ENCODE data around the gene MAPKAPK3. TPM values are rescaled to one million over a fixed set of nuclear protein-coding genes. Genes with fewer than 3 reads are reported as not detected.

MAPKAPK3 gene
- total RNA-seq, 1 donor from 2014 or later: 10.7 TPM

DNA sequence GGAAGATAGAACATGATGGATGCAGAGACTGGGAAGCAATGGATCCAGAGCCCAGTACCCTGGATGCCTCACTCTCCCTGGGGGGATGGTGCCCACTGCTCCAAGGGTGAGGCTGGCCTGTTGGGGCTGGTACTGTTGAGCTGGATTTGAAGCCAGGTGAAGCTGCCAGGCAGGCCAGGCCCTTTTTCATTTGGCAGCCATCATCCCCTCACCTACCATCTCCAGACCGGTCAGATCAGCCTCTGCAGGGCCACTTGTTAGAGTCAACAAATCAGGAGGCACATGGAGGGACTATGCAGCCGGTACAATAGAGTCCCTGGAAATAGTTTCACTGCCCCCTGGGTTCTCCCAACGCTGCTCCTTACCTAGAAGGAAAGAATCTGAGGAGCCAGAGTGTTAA, 5.9 kb downstream of the MAPKAPK3 start:
- TF ChIP-seq, protein P1, sequence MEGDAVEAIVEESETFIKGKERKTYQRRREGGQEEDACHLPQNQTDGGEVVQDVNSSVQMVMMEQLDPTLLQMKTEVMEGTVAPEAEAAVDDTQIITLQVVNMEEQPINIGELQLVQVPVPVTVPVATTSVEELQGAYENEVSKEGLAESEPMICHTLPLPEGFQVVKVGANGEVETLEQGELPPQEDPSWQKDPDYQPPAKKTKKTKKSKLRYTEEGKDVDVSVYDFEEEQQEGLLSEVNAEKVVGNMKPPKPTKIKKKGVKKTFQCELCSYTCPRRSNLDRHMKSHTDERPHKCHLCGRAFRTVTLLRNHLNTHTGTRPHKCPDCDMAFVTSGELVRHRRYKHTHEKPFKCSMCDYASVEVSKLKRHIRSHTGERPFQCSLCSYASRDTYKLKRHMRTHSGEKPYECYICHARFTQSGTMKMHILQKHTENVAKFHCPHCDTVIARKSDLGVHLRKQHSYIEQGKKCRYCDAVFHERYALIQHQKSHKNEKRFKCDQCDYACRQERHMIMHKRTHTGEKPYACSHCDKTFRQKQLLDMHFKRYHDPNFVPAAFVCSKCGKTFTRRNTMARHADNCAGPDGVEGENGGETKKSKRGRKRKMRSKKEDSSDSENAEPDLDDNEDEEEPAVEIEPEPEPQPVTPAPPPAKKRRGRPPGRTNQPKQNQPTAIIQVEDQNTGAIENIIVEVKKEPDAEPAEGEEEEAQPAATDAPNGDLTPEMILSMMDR (IDR thresholded peaks at IDR 0.05; ENCODE audit: partially characterized antibody, unreplicated experiment): no peak
- Mint-ChIP-seq H3K9me3 (ENCODE audit: unreplicated experiment) (peaks cover 2% of the 10 kb centered on the region), H3K36me3 (ENCODE audit: unreplicated experiment) (no peaks in the 10 kb centered on the region), H3K4me3 (ENCODE audit: unreplicated experiment) (no peak overlapping the region), H3K27ac (ENCODE audit: unreplicated experiment) (no peak overlapping the region), H3K27me3 (ENCODE audit: unreplicated experiment) (peaks cover 2% of the 10 kb centered on the region), H3K4me1 (ENCODE audit: low read depth, unreplicated experiment) (peaks cover 7% of the 10 kb centered on the region)
- no peak for DNase-seq

DNA sequence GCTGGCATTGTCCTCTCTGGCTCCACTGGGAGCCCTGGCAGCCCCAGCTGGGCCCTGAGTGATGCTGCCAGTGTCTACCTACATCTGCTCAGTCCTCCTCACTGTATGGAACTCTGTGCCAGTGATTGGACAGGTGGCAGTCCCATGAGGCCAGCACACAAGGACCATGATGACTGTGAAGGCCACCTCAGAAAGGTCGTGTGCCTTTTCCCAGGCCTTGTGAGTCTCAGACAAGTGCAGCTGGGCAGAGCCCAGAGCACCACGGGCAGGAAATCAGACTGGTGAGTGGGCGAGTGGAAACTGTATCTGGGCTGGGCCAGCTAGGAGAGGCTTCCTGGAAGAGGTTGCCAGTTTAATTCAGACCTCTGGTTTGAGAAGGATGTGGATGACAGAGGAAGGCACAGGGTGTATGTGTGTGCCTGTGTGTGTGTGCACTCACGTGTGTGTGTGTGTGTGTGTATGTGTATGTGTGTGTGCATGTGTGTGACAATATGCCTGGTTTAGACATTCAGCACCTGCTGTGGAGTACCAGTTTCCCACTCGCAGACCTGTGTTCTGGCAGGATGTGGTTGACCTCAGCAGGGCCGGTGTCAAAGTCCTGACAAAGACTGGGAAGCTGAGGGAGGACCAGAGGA, 7.0 kb downstream of the MAPKAPK3 start:
- Mint-ChIP-seq H3K4me1 (ENCODE audit: low read depth, unreplicated experiment) (peaks cover 8% of the 10 kb centered on the region), H3K9me3 (ENCODE audit: unreplicated experiment) (peaks cover 2% of the 10 kb centered on the region), H3K27me3 (ENCODE audit: unreplicated experiment) (peaks cover 2% of the 10 kb centered on the region), H3K27ac (ENCODE audit: unreplicated experiment) (no peak overlapping the region), H3K4me3 (ENCODE audit: unreplicated experiment) (no peak overlapping the region), H3K36me3 (ENCODE audit: unreplicated experiment) (no peaks in the 10 kb centered on the region)
- TF ChIP-seq, protein P1 (IDR thresholded peaks at IDR 0.05; ENCODE audit: partially characterized antibody, unreplicated experiment): no peak
- DNase-seq: no peak

DNA sequence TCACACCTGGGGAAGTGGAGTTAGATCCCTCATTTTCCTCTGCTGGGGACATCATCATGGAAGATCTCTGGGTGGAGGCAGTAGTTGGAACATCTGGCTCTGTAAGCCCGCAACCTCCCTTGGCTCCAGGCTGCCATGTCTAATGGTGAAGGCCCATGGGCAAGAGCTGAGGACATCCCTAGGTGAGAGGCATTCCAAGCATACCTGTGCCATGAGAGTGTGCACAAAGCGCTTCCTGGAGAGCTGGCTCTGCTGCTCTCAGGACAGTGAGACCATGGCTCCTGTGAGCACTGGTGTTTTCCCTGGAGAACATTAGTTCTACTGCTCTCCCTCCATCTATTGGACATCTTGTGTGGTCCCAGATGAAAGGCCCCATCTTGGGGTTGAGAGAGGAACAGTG, 7.7 kb downstream of the MAPKAPK3 start:
- Mint-ChIP-seq H3K27ac (ENCODE audit: unreplicated experiment) (no peak overlapping the region), H3K27me3 (ENCODE audit: unreplicated experiment) (peaks cover 2% of the 10 kb centered on the region), H3K36me3 (ENCODE audit: unreplicated experiment) (no peaks in the 10 kb centered on the region), H3K4me3 (ENCODE audit: unreplicated experiment) (no peak overlapping the region), H3K4me1 (ENCODE audit: low read depth, unreplicated experiment) (peaks cover 8% of the 10 kb centered on the region), H3K9me3 (ENCODE audit: unreplicated experiment) (peaks cover 2% of the 10 kb centered on the region)
- no peak for DNase-seq
- TF ChIP-seq, protein P1 (IDR thresholded peaks at IDR 0.05; ENCODE audit: partially characterized antibody, unreplicated experiment): no peak

DNA sequence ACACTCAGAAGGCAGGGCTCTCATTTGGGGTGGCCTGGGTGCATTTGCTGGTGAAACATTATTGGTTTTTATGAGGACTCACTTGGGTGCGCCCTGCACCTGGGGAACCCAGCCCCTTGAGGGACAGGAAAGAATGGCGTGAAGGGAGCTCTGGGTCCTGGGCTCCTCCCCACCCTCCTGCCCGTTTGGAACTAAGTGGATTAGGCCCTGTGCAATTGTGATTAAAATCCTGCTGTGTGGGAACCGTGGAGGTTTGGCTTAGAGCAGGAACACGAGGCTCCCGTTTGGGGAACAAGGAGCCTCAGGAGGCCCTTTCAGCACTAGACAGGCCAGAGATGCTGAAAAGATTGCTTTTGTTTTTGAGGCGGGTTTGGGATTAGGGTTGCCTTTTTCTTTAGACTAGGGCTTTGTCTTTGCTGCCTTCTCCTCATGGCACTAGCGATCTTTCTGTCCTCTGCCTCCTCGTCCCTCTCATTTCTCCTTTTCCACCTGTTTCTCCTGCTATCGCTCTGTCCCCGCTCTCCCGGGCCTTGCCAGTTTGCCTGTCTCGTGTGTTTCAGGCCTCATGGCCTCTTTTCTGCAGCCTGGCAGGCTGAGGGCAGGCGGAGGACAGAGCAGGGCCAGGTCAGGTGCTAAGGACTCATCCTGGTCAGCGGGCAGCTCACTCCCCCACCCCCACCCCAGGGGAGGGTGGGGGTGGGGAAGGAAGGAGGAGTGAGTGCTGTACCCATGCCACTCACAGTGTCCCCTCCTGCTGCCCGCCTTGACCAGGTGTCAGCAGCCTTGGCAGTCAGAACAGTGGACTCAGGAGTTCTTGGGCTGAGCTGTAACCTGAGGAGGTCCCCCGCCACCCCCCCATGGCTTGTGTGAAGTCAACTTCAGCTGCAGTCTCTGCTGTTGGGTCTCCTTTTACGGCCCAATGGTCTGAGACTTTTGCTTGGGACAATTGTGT, 8.6 kb downstream of the MAPKAPK3 start:
- no peak for DNase-seq
- Mint-ChIP-seq H3K9me3 (ENCODE audit: unreplicated experiment) (peaks cover 2% of the 10 kb centered on the region), H3K4me1 (ENCODE audit: low read depth, unreplicated experiment) (peaks cover 9% of the 10 kb centered on the region), H3K27ac (ENCODE audit: unreplicated experiment) (no peak overlapping the region), H3K4me3 (ENCODE audit: unreplicated experiment) (no peak overlapping the region), H3K27me3 (ENCODE audit: unreplicated experiment) (peaks cover 1% of the 10 kb centered on the region), H3K36me3 (ENCODE audit: unreplicated experiment) (no peaks in the 10 kb centered on the region)
- TF ChIP-seq, protein P1 (IDR thresholded peaks at IDR 0.05; ENCODE audit: partially characterized antibody, unreplicated experiment): no peak

DNA sequence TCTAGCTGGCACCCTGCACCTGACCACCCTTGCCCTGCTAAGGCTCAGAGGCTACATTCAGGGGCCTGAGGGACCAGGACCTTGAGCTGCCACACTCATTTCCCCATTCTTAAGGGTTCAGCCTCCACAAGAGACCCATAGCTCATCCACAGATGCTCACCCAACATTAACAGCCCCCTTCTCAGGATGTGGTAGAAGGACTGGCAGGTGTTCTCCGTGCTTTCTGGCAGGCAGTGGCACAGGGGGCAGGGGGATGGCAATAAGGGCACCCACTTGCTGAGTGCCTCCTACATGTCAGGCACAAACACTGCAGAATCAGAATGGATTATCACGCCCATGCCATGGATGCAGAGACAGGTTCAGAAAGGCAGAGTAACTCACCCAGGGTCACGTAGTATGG, 9.4 kb downstream of the MAPKAPK3 start:
- no peak overlapping the region for H3K27ac Mint-ChIP-seq (ENCODE audit: unreplicated experiment)
- H3K36me3 Mint-ChIP-seq (ENCODE audit: unreplicated experiment): no peaks in the 10 kb centered on the region
- DNase-seq: no peak
- TF ChIP-seq, protein P1 (IDR thresholded peaks at IDR 0.05; ENCODE audit: partially characterized antibody, unreplicated experiment): no peak
- peaks cover 13% of the 10 kb centered on the region for H3K4me1 Mint-ChIP-seq (ENCODE audit: low read depth, unreplicated experiment)
- H3K27me3 Mint-ChIP-seq (ENCODE audit: unreplicated experiment): no peaks in the 10 kb centered on the region
- H3K4me3 Mint-ChIP-seq (ENCODE audit: unreplicated experiment): no peak overlapping the region
- peaks cover 2% of the 10 kb centered on the region for H3K9me3 Mint-ChIP-seq (ENCODE audit: unreplicated experiment)

Data from glutamatergic neuron (in vitro differentiated cells).